Endothelial cell of coronary artery (primary cell): Measurements from ENCODE around the gene IGSF9. TPM values are rescaled to one million over a fixed set of nuclear protein-coding genes. Genes with fewer than 3 reads are reported as not detected.

ENCODE experiments used
- total RNA-seq: library from RNA; depleted of rRNA; stranded (reverse); fragments of >200 nt; gene quantifications from 2 replicates; pipeline ENCODE4 v1.2.3, GENCODE V29; 2014

The IGSF9 gene
- total RNA-seq = under 0.01 TPM in 2 replicates

GRCh38 chr1:159945483-159946241, at the start of gene IGSF9:
IGSF9 (minus strand) TSS chr1:159945613; CDS start chr1:159943454, 2,159 bp downstream.

GRCh38 chr1:159953536-159954515, 8.4 kb upstream of the IGSF9 start, which contains the start of gene SLAMF9:
SLAMF9 (minus strand) TSS chr1:159954237; CDS start chr1:159954137, 100 bp downstream.

GRCh38 chr1:159924791-159925718, 20.4 kb downstream of the IGSF9 start, which contains the start of gene TAGLN2:
TAGLN2 (minus strand) TSS chr1:159925507; CDS start chr1:159920509, 4,998 bp downstream.

GRCh38 chr1:159900086-159900680, 45.2 kb downstream of the IGSF9 start, which contains the start of gene CFAP45:
CFAP45 (minus strand) TSS chr1:159900165; CDS start chr1:159900098, 67 bp downstream.

Other genes starting within 250 kb of the IGSF9 start
- gene CRP, start 231.0 kb downstream of the IGSF9 start, total RNA-seq = 0.09 TPM in 2 replicates
- gene DUSP23, start 164.7 kb downstream of the IGSF9 start, total RNA-seq = 137 and 145 TPM in 2 replicates
- gene FCRL6, start 143.3 kb downstream of the IGSF9 start, total RNA-seq = under 0.01 TPM in 1 of 2 replicates, not detected in the other
- not detected in 2 replicates for gene SLAMF8, start 118.7 kb downstream of the IGSF9 start, total RNA-seq
- 0.09 TPM in 1 of 2 replicates, not detected in the other for gene VSIG8, start 83.0 kb downstream of the IGSF9 start, total RNA-seq
- 0.94 and 1.5 TPM in 2 replicates for gene CFAP45, start 45.4 kb downstream of the IGSF9 start, total RNA-seq
- 488 and 511 TPM in 2 replicates for gene TAGLN2, start 20.1 kb downstream of the IGSF9 start, total RNA-seq
- gene SLAMF9, start 8.6 kb upstream of the IGSF9 start, total RNA-seq = not detected in 2 replicates
- gene PIGM, start 86.4 kb upstream of the IGSF9 start, total RNA-seq = 2.9 and 3.1 TPM in 2 replicates
- not detected in 2 replicates for gene KCNJ10, start 124.5 kb upstream of the IGSF9 start, total RNA-seq
- gene KCNJ9, start 135.9 kb upstream of the IGSF9 start, total RNA-seq = not detected in 2 replicates
- 7.2 and 14.9 TPM in 2 replicates for gene IGSF8, start 153.0 kb upstream of the IGSF9 start, total RNA-seq
- under 0.01 TPM in 1 of 2 replicates, not detected in the other for gene ATP1A2, start 170.1 kb upstream of the IGSF9 start, total RNA-seq
- gene ATP1A4, start 206.0 kb upstream of the IGSF9 start, total RNA-seq = not detected in 2 replicates
- gene CASQ1, start 245.0 kb upstream of the IGSF9 start, total RNA-seq = 0.18 TPM in 1 of 2 replicates, not detected in the other